NT2/D1 (cell line): ENCODE data around the gene SMS.

Experiments
- SUZ12 ChIP-seq: IDR thresholded peaks from 2 replicates; pipeline ENCODE4 v1.6.1; 2011; ENCODE audit not compliant: insufficient read length, insufficient read depth; ENCODE audit errors: extremely low read depth
- YY1 ChIP-seq: IDR thresholded peaks from 2 replicates; pipeline ENCODE4 v1.6.1; 2011; ENCODE audit not compliant: insufficient read length, insufficient read depth
- ZNF274 ChIP-seq: IDR thresholded peaks from 2 replicates; pipeline ENCODE4 v1.6.1; 2011; ENCODE audit warnings: mild to moderate bottlenecking, low read depth, low read length

DNA sequence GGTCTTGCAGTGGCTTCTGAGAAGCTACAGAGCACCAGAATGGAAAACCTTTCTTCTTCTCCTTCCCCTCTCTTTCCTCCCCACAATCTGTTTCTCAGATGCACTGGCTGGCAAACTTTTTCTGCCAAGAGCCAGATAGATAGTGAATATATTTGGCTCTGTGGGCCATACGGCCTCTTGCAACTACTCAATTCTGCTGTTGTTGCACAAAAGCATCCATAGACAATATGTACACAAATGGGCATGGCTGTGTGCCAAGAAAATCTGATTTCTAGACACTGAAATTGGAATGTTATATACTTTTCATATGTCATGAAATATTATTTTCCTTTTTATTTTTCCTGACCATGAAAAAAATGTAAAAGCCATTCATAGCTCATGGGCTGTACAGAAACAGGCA, 94.7 kb downstream of the SMS start:
- TF ChIP-seq YY1 (no peak), ZNF274 (no peak), SUZ12 (no peak)
